Activated CD8-positive, alpha-beta memory T cell treated with anti-CD3 and anti-CD28 coated beads for 1 hour (primary cell): ENCODE measurements around the gene FUT8.

Source experiments
- DNase-seq, 2 donors: peaks; one replicate each; pipeline ENCODE4 v3.0.0-alpha.2; 2020; ENCODE audit warnings: low read depth in 1 of 2; ENCODE audit errors: extremely low read depth in 1 of 2

The FUT8 gene

GRCh38 chr14:65412032-65412846 lies at the start of gene FUT8:
Gene FUT8 (plus strand): TSS chr14:65412730. CDS start chr14:65561564, 148,834 bp downstream.
- peak; percentile 90 to 95 for DNase-seq

GRCh38 chr14:65366802-65367565 lies 45.5 kb upstream of the FUT8 start:
- no peak for DNase-seq

GRCh38 chr14:65369560-65369959 lies 43.0 kb upstream of the FUT8 start:
- DNase-seq = no peak

DNA sequence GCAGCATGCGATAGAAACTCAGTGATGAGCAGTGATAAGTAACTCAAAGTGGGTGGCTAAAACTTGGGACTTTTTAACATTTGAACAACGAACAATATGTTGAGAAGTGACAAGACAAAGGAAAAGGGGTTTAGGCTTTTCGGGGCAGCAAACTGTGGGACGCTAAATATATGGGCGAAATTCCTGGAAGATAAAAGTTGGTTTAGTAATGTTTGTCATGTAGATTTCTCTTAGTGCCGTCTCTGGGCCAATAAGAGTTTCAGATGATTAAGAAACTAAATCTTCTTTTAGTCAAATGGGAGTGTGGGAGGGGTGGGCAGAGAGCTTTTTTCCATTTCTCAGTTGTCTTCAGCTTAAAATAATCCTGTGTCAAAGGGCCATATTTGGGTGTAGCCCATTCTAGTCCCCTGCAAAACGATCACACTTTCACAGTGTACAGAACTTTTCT lies 41.7 kb upstream of the FUT8 start:
- DNase-seq = no peak

- no peak for DNase-seq
These were observed 40.7 kb upstream of the FUT8 start for GRCh38 chr14:65371784-65372183.

- no peak for DNase-seq
These were observed 39.4 kb upstream of the FUT8 start for GRCh38 chr14:65373016-65373670.

DNA sequence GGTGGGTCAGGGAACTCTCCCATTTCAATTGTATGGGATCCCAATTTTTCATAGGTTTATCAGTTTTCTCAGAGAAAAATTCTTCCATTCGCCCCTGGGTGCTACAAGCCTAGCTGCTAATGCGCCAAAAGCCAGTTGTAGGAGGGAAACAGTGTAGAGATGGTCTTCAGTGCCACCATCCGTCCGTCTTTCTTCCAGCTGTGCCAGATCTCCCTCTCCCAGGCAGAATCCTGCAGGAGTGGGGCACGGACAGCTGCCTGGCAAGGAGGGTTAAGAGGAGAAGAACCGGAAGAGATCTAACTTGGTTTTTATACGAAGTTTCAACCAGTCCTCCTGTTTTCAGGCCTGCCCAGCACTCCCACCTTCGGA lies 38.9 kb upstream of the FUT8 start:
- no peak for DNase-seq

DNA sequence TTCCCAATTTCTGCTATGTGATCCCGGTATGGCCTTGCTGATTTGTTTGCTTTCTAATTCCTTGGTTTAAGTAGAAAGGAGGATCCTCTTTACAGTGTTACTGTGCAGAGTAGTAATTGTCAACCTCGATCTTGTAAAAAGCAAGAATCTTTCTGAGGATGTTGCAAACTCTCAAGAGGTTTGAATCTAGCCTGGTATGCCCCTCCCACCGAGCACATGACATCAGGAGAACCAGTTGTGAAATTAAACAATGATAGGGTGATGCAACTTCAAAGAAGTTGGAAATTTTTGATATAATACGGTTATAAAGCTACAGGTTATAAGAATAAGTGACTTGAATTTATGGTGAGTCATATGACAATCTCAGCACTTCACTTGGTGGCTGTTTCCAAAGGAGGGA lies 35.0 kb upstream of the FUT8 start:
- no peak for DNase-seq

- DNase-seq = no peak
These were observed 29.9 kb upstream of the FUT8 start for GRCh38 chr14:65382586-65382985.

DNA sequence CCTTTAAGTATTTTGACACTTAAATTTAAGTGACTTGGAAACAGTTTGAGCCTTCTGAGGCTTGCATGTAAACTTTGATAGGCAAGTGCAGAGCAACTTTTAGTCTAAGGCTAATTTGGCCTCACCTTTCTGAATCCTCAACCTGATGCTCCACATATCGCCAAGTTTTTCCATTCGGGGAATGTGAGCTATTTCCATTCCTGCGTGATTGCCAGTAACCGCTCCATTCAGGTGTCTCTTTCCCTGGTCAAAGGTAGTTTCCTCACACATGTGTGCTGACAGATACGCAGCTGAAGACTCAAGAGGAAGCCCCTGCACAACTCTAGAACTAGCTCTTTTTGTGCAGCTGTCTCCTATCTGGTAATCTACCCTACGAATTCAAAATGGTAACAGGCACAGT lies 25.4 kb upstream of the FUT8 start:
- DNase-seq = no peak

GRCh38 chr14:65387628-65388027 lies 24.9 kb upstream of the FUT8 start:
- DNase-seq = no peak

DNA sequence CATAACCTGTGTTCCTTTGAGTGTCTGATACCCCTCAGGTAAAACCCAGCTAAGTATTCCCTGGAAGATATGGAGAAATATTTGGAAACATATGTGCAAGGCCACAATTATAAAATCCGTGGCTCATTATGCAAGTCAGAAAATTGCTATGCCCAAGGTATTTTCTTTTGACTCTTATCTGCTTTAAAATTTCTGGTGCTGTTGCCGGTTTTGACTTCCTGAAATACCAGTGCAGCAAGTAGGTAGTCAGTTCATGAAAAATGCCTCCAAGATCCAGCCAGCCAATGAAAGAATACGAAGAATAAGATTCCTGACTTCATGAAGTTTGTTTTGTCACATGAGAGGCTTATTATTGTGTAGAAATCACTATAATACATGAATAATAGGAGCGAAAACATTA lies 20.2 kb upstream of the FUT8 start:
- no peak for DNase-seq

DNA sequence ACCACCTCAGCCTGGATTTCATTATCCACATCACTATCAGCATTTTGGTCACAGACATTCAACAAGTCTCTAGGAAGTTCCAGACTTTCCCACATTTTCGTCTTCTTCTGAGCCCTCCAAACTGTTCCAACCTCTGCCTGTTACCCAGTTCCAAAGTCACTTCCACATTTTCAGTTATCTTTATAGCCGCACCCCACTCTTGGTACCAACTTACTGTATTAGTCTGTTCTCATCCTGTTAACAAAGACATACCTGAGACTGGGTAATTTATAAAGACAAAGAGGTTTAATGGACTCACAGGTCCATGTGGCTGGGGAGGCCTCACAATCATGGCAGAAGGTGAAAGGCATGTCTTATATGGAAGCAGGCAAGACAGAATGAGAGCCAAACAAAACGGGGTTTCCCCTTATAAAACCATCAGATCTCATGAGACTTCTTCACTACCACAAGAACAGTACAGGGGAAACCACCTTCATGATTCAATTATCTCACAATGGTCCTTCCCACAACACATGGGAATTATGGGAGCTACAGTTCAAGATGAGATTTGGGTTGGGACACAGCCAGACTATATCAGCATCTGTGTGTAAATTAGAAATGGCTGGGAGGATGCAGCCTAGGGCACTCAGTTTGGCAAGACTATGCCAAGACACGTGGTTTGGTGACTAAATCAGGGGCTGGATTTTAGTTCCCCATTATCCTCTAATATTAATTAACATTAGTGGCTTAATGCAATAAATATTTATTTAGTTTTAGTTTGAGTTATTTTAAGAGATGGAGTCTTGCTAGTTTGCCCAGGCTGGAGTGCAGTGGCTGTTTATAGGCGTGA lies 16.2 kb upstream of the FUT8 start:
- no peak for DNase-seq

DNA sequence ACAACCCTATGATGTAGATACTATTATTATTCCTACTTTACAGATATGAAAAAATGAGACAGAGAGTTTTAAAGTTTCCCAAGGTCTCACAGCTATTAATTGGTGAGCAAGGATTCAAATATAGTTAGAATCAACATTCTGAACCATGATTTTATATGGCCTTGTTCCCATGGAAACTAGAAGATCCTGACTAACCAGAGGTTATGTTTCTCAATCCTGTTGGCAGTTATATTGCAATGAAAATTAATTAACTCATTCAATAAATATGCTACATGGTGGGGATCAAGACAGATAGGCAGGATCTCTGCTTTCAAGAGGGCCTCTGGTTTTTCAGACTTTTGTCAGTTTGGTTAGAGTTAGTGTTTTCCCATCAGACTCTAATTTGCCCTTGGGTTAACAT lies 9.3 kb upstream of the FUT8 start:
- DNase-seq = no peak

GRCh38 chr14:65408113-65408512 lies 4.4 kb upstream of the FUT8 start:
- DNase-seq = no peak

GRCh38 chr14:65410640-65411039 lies 1.9 kb upstream of the FUT8 start:
- no peak for DNase-seq

DNA sequence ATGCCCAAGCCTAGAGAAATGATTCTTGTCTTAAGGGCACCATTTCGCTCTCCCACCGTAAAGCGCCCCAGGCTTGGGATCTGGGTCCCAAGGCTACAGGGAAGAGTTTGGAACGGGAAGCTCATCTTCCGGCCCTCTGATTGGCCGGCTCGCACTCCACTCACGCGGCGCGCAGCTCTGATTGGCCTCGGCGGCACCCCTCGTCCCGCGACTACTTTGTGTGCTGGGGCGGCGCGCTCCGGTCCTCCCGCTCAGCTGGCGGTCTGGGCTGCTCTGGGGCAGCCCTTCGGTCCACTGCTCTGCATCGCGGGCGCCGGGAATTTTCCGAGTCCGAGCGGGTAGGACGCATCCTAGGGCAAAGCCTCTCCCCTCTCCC lies 886 bp upstream of the FUT8 start:
- DNase-seq = peak; percentile 44 to 69

DNA sequence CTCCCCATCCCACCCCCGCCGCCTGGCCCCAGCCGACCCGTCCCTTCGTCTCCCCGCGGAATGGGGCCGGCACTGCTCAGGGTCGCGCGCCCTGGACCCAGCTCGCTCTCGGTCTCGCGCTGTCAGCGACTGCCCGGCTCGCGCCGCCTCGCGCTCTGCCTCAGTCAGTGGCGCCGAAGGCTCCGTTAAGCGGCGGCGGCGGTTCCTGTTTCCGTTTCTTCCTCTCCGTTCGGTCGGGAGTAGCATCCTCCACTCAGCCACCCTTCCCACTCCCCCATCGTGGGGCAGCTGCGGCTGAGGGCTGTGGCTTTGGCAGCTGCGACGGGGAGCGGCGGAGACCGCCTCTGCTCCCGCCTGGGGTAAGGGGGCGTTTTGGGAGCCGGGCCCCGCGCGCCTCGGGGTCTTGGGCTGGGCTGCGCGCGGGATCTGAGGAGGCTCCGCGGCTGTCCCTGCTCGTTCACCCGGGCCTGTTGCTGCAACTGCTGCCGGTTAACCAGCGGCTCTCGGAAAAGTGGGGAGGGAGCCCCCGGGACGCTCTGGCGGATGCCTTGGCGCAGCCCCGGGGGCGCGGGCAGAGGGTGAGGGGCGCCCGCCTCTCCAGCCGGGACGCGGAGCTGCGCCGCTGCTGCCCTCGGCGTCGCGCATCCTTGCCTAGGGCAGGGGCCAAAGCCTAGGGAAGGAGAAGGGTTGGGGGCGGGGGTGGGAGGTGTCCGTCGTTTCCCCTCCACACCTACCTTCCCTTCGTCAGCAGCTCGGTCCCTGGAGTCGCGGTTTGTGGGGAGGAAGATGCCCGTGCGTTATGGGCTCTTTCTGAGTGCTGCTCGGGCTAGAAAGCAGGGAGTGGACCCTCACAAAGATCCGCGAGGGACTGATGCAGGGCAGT lies 567 bp downstream of the FUT8 start:
- DNase-seq = peak; percentile 1 to 29

- DNase-seq = no peak
These were observed 1.2 kb downstream of the FUT8 start for GRCh38 chr14:65413739-65414045.

DNA sequence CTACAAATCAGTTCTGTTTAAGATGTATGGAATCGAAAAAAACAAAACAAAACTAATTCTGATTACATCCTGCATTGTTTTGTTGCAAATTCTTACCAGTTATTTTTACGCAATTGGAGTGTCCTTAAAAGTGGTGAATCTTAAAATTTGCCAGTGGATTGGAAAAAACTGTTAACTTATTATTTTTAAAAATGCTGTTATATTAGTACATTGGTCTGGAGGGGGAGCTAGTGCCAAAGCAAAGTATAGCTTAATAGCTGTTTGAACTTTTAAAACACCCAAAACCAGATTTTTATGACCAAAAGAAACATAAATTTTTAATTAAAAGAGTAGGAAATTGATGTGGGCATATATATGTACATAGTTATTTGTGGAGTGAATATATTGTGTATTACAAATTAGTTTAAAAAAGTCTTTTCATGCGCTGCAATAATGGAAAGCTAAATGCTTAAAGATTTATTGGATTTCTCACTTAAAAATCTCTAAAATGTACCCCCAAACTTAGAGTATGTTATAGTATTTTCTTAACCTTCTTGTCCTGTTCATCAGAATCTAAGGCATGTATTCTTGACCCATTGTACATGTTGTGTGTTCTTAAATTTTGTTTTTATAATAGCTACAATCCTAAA lies 2.5 kb downstream of the FUT8 start:
- no peak for DNase-seq
